Suppressor macrophage treated with lipopolysaccharide for 1 hour (primary cell): ENCODE measurements around the gene TRIM17.
A peak's percentile ranks its signal among the peaks of the same experiment; 100 is the strongest.

ENCODE experiments used
- DNase-seq, 3 donors: peaks; one replicate each; pipeline ENCODE4 v3.0.0-alpha.2; 2020 to 2022

The TRIM17 gene

GRCh38 chr1:228415221-228415620, 1.4 kb downstream of the TRIM17 start:
- no peak for DNase-seq

GRCh38 chr1:228414511-228415211, 2.0 kb downstream of the TRIM17 start:
- DNase-seq: no peak

- DNase-seq: no peak
These were observed 3.2 kb downstream of the TRIM17 start for GRCh38 chr1:228413241-228414010.

- DNase-seq: no peak
These were observed 4.9 kb downstream of the TRIM17 start for GRCh38 chr1:228411548-228412430.

GRCh38 chr1:228411121-228411520, 5.5 kb downstream of the TRIM17 start:
- DNase-seq: no peak

- no peak for DNase-seq
These were observed 6.0 kb downstream of the TRIM17 start for GRCh38 chr1:228410671-228411070.

- DNase-seq: peak; percentile 27 to 47 (median 44)
These were observed 6.6 kb downstream of the TRIM17 start for GRCh38 chr1:228410015-228410414.

- DNase-seq: no peak
These were observed 7.5 kb downstream of the TRIM17 start for GRCh38 chr1:228408869-228409805.

- no peak for DNase-seq
These were observed 8.4 kb downstream of the TRIM17 start for GRCh38 chr1:228408041-228408868.

GRCh38 chr1:228407106-228408040, 9.3 kb downstream of the TRIM17 start:
- DNase-seq: no peak

- no peak for DNase-seq
These were observed 10.8 kb downstream of the TRIM17 start for GRCh38 chr1:228405979-228406228.

GRCh38 chr1:228405200-228405978, 11.3 kb downstream of the TRIM17 start:
- DNase-seq: no peak

GRCh38 chr1:228404107-228404720, 12.4 kb downstream of the TRIM17 start:
- DNase-seq: peak; percentile 42 to 76 (median 70)

GRCh38 chr1:228403231-228403631, 13.4 kb downstream of the TRIM17 start:
- DNase-seq: no peak

GRCh38 chr1:228402641-228403025, 14.0 kb downstream of the TRIM17 start:
- no peak for DNase-seq

- DNase-seq: no peak
These were observed 14.7 kb downstream of the TRIM17 start for GRCh38 chr1:228401782-228402640.

GRCh38 chr1:228400692-228401454, 15.8 kb downstream of the TRIM17 start:
- DNase-seq: no peak
